ENCODE measurements around the gene RPL6. TPM values are rescaled to one million over a fixed set of nuclear protein-coding genes. Genes with fewer than 3 reads are reported as not detected.

Gene RPL6
- total RNA-seq, 1 experiment from 2014 or later, result 1,421 TPM

- TF ChIP-seq, protein P1, sequence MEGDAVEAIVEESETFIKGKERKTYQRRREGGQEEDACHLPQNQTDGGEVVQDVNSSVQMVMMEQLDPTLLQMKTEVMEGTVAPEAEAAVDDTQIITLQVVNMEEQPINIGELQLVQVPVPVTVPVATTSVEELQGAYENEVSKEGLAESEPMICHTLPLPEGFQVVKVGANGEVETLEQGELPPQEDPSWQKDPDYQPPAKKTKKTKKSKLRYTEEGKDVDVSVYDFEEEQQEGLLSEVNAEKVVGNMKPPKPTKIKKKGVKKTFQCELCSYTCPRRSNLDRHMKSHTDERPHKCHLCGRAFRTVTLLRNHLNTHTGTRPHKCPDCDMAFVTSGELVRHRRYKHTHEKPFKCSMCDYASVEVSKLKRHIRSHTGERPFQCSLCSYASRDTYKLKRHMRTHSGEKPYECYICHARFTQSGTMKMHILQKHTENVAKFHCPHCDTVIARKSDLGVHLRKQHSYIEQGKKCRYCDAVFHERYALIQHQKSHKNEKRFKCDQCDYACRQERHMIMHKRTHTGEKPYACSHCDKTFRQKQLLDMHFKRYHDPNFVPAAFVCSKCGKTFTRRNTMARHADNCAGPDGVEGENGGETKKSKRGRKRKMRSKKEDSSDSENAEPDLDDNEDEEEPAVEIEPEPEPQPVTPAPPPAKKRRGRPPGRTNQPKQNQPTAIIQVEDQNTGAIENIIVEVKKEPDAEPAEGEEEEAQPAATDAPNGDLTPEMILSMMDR (conservative IDR thresholded peaks at IDR 0.05), result no peak
- TF ChIP-seq EZH2 (IDR thresholded peaks at IDR 0.05; ENCODE audit: low read depth), result no peak
- H3K36me3 ChIP-seq (ENCODE audit: low read depth), result peaks cover 7% of the 10 kb centered on the region; the same call in 1 of the 2 replicates
- H2AFZ ChIP-seq, result no peak overlapping the region
- H3K4me1 ChIP-seq (replicated peaks; ENCODE audit: insufficient read depth), result peaks cover 13% of the 10 kb centered on the region
- intact Hi-C loops (cut with micrococcal nuclease; ENCODE audit: unreplicated experiment), result no loop called here
- ChIA-PET POLR2A (ENCODE audit: unreplicated experiment) (no interaction called here), CTCF (no interaction called here)
- H3K9me2 ChIP-seq (ENCODE audit: insufficient read depth), result no peaks in the 10 kb centered on the region
- H3K4me3 ChIP-seq, result no peak overlapping the region
- no peaks in the 10 kb centered on the region for H3K9me3 ChIP-seq (ENCODE audit: insufficient read depth, low read depth)
- H3K27me3 ChIP-seq (ENCODE audit: insufficient read depth, low read depth), result no peaks in the 10 kb centered on the region
- H3K4me2 ChIP-seq, result no peak overlapping the region
- H3F3A ChIP-seq (ENCODE audit: insufficient read depth, low read depth), result peaks cover 21% of the 10 kb centered on the region; the same call in 1 of the 2 replicates
- no peak overlapping the region for H3K27ac ChIP-seq
- BruUV-seq (replicated peaks), result no TSS peak
- peaks cover 66% of the 10 kb centered on the region for H4K20me1 ChIP-seq (ENCODE audit: insufficient read depth)
- DNase-seq, result no peak
- peaks cover 87% of the 10 kb centered on the region for H3K79me2 ChIP-seq (ENCODE audit: low read depth)
Measured at GRCh38 chr12:112422531-112422930, 13.1 kb upstream of the RPL6 start.

DNA sequence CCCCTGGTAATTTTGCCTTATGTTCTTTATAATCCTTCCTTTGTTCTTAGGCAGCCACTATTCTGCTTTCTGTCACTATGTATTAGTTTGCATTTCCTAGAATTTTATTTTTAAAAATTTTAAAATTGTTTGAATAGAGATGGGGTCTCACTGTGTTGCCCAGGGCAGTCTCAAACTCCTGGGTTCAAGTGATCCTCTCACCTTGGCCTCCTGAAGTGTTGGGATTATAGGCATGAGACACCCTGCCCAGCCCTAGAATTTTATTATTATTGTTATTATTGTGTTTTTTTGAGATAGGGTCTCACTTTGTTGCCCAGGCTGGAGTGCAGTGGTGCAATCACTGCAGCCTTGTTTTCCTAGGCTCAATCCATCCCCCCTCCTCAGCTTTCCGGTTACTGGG, 12.0 kb upstream of the RPL6 start:
- H3K79me2 ChIP-seq (ENCODE audit: low read depth), result peaks cover 79% of the 10 kb centered on the region
- DNase-seq, result no peak
- no peaks in the 10 kb centered on the region for H3K9me2 ChIP-seq (ENCODE audit: insufficient read depth)
- no peaks in the 10 kb centered on the region for H3K27me3 ChIP-seq (ENCODE audit: insufficient read depth, low read depth)
- no peak overlapping the region for H2AFZ ChIP-seq
- intact Hi-C loops (cut with micrococcal nuclease; ENCODE audit: unreplicated experiment), result no loop called here
- ChIA-PET CTCF (no interaction called here), POLR2A (ENCODE audit: unreplicated experiment) (no interaction called here)
- no peaks in the 10 kb centered on the region for H3K9me3 ChIP-seq (ENCODE audit: insufficient read depth, low read depth)
- TF ChIP-seq, protein P1 (conservative IDR thresholded peaks at IDR 0.05), result no peak
- TF ChIP-seq EZH2 (IDR thresholded peaks at IDR 0.05; ENCODE audit: low read depth), result no peak
- no peak overlapping the region for H3K27ac ChIP-seq
- H3F3A ChIP-seq (ENCODE audit: insufficient read depth, low read depth), result peaks cover 22% of the 10 kb centered on the region; the same call in 1 of the 2 replicates
- peaks cover 7% of the 10 kb centered on the region; the same call in 1 of the 2 replicates for H3K36me3 ChIP-seq (ENCODE audit: low read depth)
- BruUV-seq (replicated peaks), result no TSS peak
- H3K4me2 ChIP-seq, result peak overlapping the region; percentile 81
- H3K4me1 ChIP-seq (replicated peaks; ENCODE audit: insufficient read depth), result peaks cover 13% of the 10 kb centered on the region
- peaks cover 59% of the 10 kb centered on the region for H4K20me1 ChIP-seq (ENCODE audit: insufficient read depth)
- no peak overlapping the region for H3K4me3 ChIP-seq

GRCh38 chr12:112420740-112421139, 11.3 kb upstream of the RPL6 start:
- Histone ChIP-seq H3K4me3 (no peak overlapping the region; the same call in 1 of the 2 replicates), H3K4me2 (peak overlapping the region; percentile 81), H3K36me3 (ENCODE audit: low read depth) (peaks cover 7% of the 10 kb centered on the region; the same call in 1 of the 2 replicates), H3K4me1 (replicated peaks; ENCODE audit: insufficient read depth) (peaks cover 13% of the 10 kb centered on the region), H3K27ac (no peak overlapping the region), H3K9me2 (ENCODE audit: insufficient read depth) (no peaks in the 10 kb centered on the region), H3F3A (ENCODE audit: insufficient read depth, low read depth) (peaks cover 22% of the 10 kb centered on the region; the same call in 1 of the 2 replicates), H2AFZ (no peak overlapping the region), H4K20me1 (ENCODE audit: insufficient read depth) (peaks cover 53% of the 10 kb centered on the region), H3K27me3 (ENCODE audit: insufficient read depth, low read depth) (no peaks in the 10 kb centered on the region), H3K9me3 (ENCODE audit: insufficient read depth, low read depth) (no peaks in the 10 kb centered on the region), H3K79me2 (ENCODE audit: low read depth) (peaks cover 73% of the 10 kb centered on the region)
- no TSS peak for BruUV-seq (replicated peaks)
- DNase-seq, result no peak
- intact Hi-C loops (cut with micrococcal nuclease; ENCODE audit: unreplicated experiment), result no loop called here
- no peak for TF ChIP-seq EZH2 (IDR thresholded peaks at IDR 0.05; ENCODE audit: low read depth)
- CTCF ChIA-PET, result no interaction called here
- POLR2A ChIA-PET (ENCODE audit: unreplicated experiment), result no interaction called here
